Adrenal gland (tissue), 12 donors: Measurements from ENCODE around the gene PPM1B. TPM values are rescaled to one million over a fixed set of nuclear protein-coding genes. Genes with fewer than 3 reads are reported as not detected.

Source experiments
- DNase-seq, 7 donors: peaks; one replicate each; pipeline ENCODE4 v3.0.0-alpha.2; 2019 to 2020
- H3K27ac ChIP-seq, 5 donors: fragments of 200-600 bp; sonication (generic) in 4 of 5; 1 replicate in 3 of 5; 2 replicates in 2 of 5; pipeline versions ENCODE4 v1.5.1 to v1.8.0; 2016 to 2020; ENCODE audit warnings: mild to moderate bottlenecking in 1 of 5
- H3K27me3 ChIP-seq: fragments of 200-600 bp; 2 replicates; pipeline ENCODE4 v1.8.0; 2021
- H3K36me3 ChIP-seq, 2 donors: fragments of 200-600 bp; replicated peaks in 1 of 2; 1 replicate in 1 of 2; 2 replicates in 1 of 2; pipeline versions ENCODE4 v1.5.1 to v1.8.0; 2018 to 2022
- H3K4me1 ChIP-seq, 2 donors: fragments of 200-600 bp; replicated peaks in 1 of 2; 1 replicate in 1 of 2; 2 replicates in 1 of 2; pipeline versions ENCODE4 v1.5.1 to v1.8.0; 2018 to 2021
- H3K4me3 ChIP-seq, 4 donors: fragments of 200-600 bp; sonication (generic) in 3 of 4; one replicate each; pipeline ENCODE4 v1.5.1; 2016 to 2018
- H3K9me3 ChIP-seq, 3 donors: fragments of 200-600 bp; sonication (generic) in 1 of 3; replicated peaks in 1 of 3; 1 replicate in 2 of 3; 2 replicates in 1 of 3; pipeline versions ENCODE4 v1.5.1 to v1.8.0; 2016 to 2021
- POLR2A ChIP-seq, 2 donors: fragments of 450-650 bp; IDR thresholded peaks; one replicate each; pipeline ENCODE4 v1.6.1; 2017; ENCODE audit warnings: antibody characterized with exemption in 2 of 2, mild to moderate bottlenecking in 2 of 2, moderate library complexity in 1 of 2
- WGBS, 4 donors: extraction: QIAGEN DNeasy Blood & Tissue Kit in 2 of 4; methylation state at CpG; one replicate each; pipeline versions ENCODE4 v1.1.5 to v1.1.7; 2013 to 2017; 5-methylcytosine and 5-hydroxymethylcytosine counted together
- intact Hi-C, 2 donors: fragments of 100-400 bp; cut with DNase I; formaldehyde crosslinking; loops; one replicate each; pipeline versions ENCODE4 v1.14.1 to v1.15.0; 2022 to 2023
- polyA plus RNA-seq, 3 donors: library from polyadenylated mRNA; stranded (reverse); fragments of 200-250 nt in 2 of 3; fragments of 350-450 nt in 1 of 3; fragmentation: Illumina TruSeq in 1 of 3; extraction: RNeasy Lipid Tissue Mini Kit (QIAGEN cat#74804) in 1 of 3; gene quantifications; one replicate each; pipeline ENCODE4 v1.2.3, GENCODE V29; 2013 to 2014
- total RNA-seq, 9 donors: library from RNA; depleted of rRNA in 4 of 9; stranded (reverse); fragments of >200 nt in 4 of 9; fragments of 120-200 nt in 1 of 9; fragmentation: NEBNext Ultra II Directional in 1 of 9; extraction: Animal tissue kit (Norgen Biotek cat#: 25700) in 1 of 9; gene quantifications; one replicate each; pipeline versions ENCODE4 v1.1.0 to v1.2.4, GENCODE V29; 2013 to 2023
- TF ChIP-seq, protein P1 (sequence below), 6 experiments: fragments of 450-650 bp in 4 of 6; fragments of 200-600 bp in 2 of 6; sonication (generic) in 1 of 6; IDR thresholded peaks; 1 replicate in 5 of 6; 2 replicates in 1 of 6; pipeline versions ENCODE4 v1.5.1 to v1.8.0; 2016 to 2021; ENCODE audit warnings: antibody characterized with exemption in 6 of 6, mild to moderate bottlenecking in 2 of 6, moderate library complexity in 1 of 6
- donor health status: healthy with polysubstance abuse.
- donor health status: Bipolar disorder and iron deficiency.
- donor health status: DM: yes; HTN: yes; CAD: no.
- donor health status: DM: no; HTN: no; CAD: no.
- donor health status: DM: no; HTN: no; CAD: no.
- donor health status: DM: yes; HTN: yes; CAD: no.

Gene PPM1B
- total and polyA plus RNA-seq, 12 donors, result 12.2 to 44.9 (median 32.6) TPM

DNA sequence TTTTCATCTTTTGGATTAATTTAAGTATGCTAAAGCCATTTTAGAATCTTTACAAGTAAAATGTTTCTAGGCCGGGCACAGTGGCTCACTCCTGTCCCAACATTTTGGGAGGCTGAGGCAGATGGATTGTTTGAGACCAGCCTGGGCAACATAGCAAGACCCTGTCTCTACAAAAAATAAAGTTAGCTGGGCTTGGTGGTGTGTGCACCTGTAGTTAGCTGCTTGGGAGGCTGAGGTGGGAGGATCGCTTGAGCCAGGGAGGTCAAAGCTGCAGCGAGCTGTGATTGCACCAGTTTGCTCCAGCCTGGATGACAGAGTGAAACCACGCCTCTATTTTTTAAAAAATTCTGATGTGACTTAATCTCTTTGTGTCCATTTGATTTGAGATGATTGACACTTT, 3.9 kb downstream of the PPM1B start:
- Histone ChIP-seq H3K9me3 (no peaks in the 10 kb centered on the region), H3K4me3 (no peak overlapping the region), H3K36me3 (no peaks in the 10 kb centered on the region), H3K4me1 (peaks cover 18 to 46% of the 10 kb centered on the region in 2 donors), H3K27ac (no peak overlapping the region), H3K27me3 (no peaks in the 10 kb centered on the region)
- TF ChIP-seq POLR2A (IDR thresholded peaks at IDR 0.05), result no peak
- TF ChIP-seq, protein P1, sequence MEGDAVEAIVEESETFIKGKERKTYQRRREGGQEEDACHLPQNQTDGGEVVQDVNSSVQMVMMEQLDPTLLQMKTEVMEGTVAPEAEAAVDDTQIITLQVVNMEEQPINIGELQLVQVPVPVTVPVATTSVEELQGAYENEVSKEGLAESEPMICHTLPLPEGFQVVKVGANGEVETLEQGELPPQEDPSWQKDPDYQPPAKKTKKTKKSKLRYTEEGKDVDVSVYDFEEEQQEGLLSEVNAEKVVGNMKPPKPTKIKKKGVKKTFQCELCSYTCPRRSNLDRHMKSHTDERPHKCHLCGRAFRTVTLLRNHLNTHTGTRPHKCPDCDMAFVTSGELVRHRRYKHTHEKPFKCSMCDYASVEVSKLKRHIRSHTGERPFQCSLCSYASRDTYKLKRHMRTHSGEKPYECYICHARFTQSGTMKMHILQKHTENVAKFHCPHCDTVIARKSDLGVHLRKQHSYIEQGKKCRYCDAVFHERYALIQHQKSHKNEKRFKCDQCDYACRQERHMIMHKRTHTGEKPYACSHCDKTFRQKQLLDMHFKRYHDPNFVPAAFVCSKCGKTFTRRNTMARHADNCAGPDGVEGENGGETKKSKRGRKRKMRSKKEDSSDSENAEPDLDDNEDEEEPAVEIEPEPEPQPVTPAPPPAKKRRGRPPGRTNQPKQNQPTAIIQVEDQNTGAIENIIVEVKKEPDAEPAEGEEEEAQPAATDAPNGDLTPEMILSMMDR (IDR thresholded peaks at IDR 0.05), result no peak
- WGBS, 4 donors, result 92 to 99% (median 95%) methylated on average over 4 of the region's 4 CpGs
- DNase-seq, result no peak
- intact Hi-C loops, result no loop called here

DNA sequence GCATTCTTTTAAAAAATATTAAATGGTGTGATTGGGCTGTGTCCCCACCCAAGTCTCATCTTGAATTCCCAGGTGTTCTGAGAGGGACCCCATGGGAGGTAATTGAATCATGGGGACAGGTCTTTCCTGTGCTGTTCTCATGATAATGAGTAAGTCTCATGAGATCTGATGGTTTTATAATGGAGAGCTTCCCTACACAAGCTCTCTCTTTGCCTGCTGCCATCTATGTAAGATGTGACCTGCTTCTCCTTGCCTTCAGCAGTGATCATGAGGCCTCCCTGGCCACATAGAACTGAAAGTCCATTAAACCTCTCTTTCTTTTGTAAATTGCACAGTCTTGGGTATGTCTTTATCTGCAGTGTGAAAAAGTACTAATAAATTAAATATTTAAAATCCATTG, 10.3 kb downstream of the PPM1B start:
- Histone ChIP-seq H3K36me3 (no peaks in the 10 kb centered on the region), H3K4me1 (peaks cover 5 to 16% of the 10 kb centered on the region in 2 donors), H3K4me3 (no peak overlapping the region), H3K27me3 (no peaks in the 10 kb centered on the region), H3K27ac (no peak overlapping the region), H3K9me3 (no peaks in the 10 kb centered on the region)
- intact Hi-C loops, result no loop called here
- TF ChIP-seq, protein P1 (IDR thresholded peaks at IDR 0.05), result no peak
- TF ChIP-seq POLR2A (IDR thresholded peaks at IDR 0.05), result no peak
- no peak for DNase-seq

DNA sequence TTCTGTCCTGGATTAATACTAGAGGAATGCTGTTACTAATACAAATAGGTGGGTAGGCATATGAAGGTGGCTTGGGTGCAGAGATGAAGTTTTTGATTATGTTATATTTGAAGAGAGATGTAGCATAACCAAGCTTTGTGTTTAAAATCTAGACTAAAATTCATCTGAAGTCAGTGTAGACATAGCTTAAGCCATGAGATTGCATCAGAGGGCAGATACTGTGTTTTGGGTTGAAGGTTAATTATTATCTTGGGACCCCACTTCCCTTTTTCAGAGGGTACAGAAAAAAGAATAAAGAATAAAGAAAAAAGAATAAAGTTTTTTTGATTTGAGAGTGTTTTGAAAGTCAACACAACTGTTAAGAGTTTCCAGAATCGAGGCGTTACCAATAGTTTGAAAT, 13.0 kb downstream of the PPM1B start:
- H3K9me3 ChIP-seq, result no peaks in the 10 kb centered on the region
- WGBS, 4 donors, result 89 to 94% (median 92%) methylated on average over 2 of the region's 2 CpGs
- no peak for DNase-seq
- peaks cover 0 to 27% of the 10 kb centered on the region in 2 donors for H3K4me1 ChIP-seq
- intact Hi-C loops, result no loop called here
- H3K36me3 ChIP-seq, result no peaks in the 10 kb centered on the region
- TF ChIP-seq, protein P1 (IDR thresholded peaks at IDR 0.05), result no peak
- TF ChIP-seq POLR2A (IDR thresholded peaks at IDR 0.05), result no peak
- no peak overlapping the region for H3K27ac ChIP-seq
- no peaks in the 10 kb centered on the region for H3K27me3 ChIP-seq
- no peak overlapping the region for H3K4me3 ChIP-seq

DNA sequence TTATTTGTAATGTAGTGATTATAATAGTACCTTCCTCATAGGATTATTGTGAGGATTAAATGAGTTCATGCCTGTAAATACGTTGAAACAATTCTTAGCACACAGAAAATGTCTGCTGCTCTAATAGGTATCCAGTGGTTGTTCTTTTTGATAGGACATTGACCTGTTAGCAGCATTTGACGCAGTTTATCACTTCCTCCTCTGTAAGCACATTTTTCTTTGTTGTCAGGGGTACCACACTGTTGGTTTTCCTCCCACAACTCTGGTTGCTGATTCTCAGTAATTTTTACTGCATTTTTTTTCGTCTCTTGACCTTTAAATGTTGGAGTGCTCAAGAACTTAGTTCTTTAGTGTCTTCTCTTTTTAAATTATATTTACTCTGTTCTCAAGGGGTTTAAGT, 15.4 kb downstream of the PPM1B start:
- peaks cover 0 to 32% of the 10 kb centered on the region in 2 donors for H3K4me1 ChIP-seq
- no peak for DNase-seq
- 64 to 76% (median 70%) methylated on average over 3 of the region's 3 CpGs for WGBS, 4 donors
- TF ChIP-seq, protein P1 (IDR thresholded peaks at IDR 0.05), result no peak
- no peak for TF ChIP-seq POLR2A (IDR thresholded peaks at IDR 0.05)
- no peak overlapping the region for H3K27ac ChIP-seq
- H3K9me3 ChIP-seq, result no peaks in the 10 kb centered on the region
- H3K36me3 ChIP-seq, result no peaks in the 10 kb centered on the region
- H3K27me3 ChIP-seq, result no peaks in the 10 kb centered on the region
- no peak overlapping the region for H3K4me3 ChIP-seq
- intact Hi-C loops, result no loop called here
